Left cardiac atrium (tissue), 4 donors: ENCODE measurements around the gene VTI1B. TPM values are rescaled to one million over a fixed set of nuclear protein-coding genes. Genes with fewer than 3 reads are reported as not detected.
"Not testable (repeated sequence)": the region's sequence is repeated elsewhere in the genome, so short reads cannot be mapped to it uniquely, and the experiment has no call there.

Experiments
- ATAC-seq, 2 donors: fragments of 200-7000 bp; cut with Tn5 transposase; one replicate each; pipeline ENCODE4 v1.9.1; 2020; ENCODE audit warnings: mild to moderate bottlenecking in 2 of 2, moderate library complexity in 2 of 2
- DNase-seq: peaks from one replicate; pipeline ENCODE4 v3.0.0-alpha.2; 2020
- intact Hi-C, 2 donors: fragments of 100-400 bp; cut with DNase I; formaldehyde crosslinking; loops; one replicate each; pipeline versions ENCODE4 v1.14.1 to v1.15.1; 2022 to 2023
- long read RNA-seq: library from polyadenylated mRNA; unstranded; transcript quantifications from one replicate; pipeline ENCODE4 v2.0.0, GENCODE V29; 2021
- total RNA-seq, 2 donors: library from RNA; stranded (reverse); fragmentation: NEBNext Ultra II Directional; extraction: Animal tissue kit (Norgen Biotek cat#: 25700); gene quantifications; one replicate each; pipeline ENCODE4 v1.2.1, GENCODE V29; 2021
- donor health status: DM: no; HTN: yes; CAD: no.
- donor health status: DM: no; HTN: yes; CAD: no; lungs with severe emphysema.
- donor health status: DM: yes; HTN: yes; CAD: no.
- donor health status: Dilated cardiomyopathy.

Gene VTI1B
- 100 to 1,000 TPM; 122 to 139 TPM for total RNA-seq
- long read RNA-seq, full-length matches to known transcripts = 39 of 44 reads
- long read RNA-seq, partial matches to known transcripts = 0 of 44 reads
- long read RNA-seq, other reads (novel, unspliced or antisense) = 5 of 44 reads

GRCh38 chr14:67674480-67675218 is at the start of gene VTI1B:
Gene VTI1B, minus strand, starts transcription at chr14:67674632. Its CDS starts 143 bp downstream, at chr14:67674489.
- intact Hi-C loops = no loop called here
- ATAC-seq = peak; percentile 97 to 98

GRCh38 chr14:67722293-67722692 is 47.9 kb upstream of the VTI1B start:
- DNase-seq (peak; percentile 68), ATAC-seq (peak; percentile 96 to 99)
- intact Hi-C loops = no loop called here

More at GRCh38 chr14:67674480-67675218, at the start of gene VTI1B:
- DNase-seq = peak; percentile 86

- DNase-seq = no peak
- ATAC-seq = no peak
- intact Hi-C loops = no loop called here
Observed at GRCh38 chr14:67721875-67722274, 47.4 kb upstream of the VTI1B start.

- ATAC-seq (no peak), DNase-seq (no peak)
- intact Hi-C loops = no loop called here
Observed at GRCh38 chr14:67719866-67720265, 45.4 kb upstream of the VTI1B start.

GRCh38 chr14:67719385-67719784 is 45.0 kb upstream of the VTI1B start:
- intact Hi-C loops, ATAC-seq: not testable (repeated sequence)

GRCh38 chr14:67718265-67718664 is 43.8 kb upstream of the VTI1B start:
- intact Hi-C loops = no loop called here
- ATAC-seq = no peak
- DNase-seq = no peak

More at GRCh38 chr14:67719385-67719784, 45.0 kb upstream of the VTI1B start:
- not testable (repeated sequence) for DNase-seq

GRCh38 chr14:67717048-67717447 is 42.6 kb upstream of the VTI1B start:
- DNase-seq = no peak
- no peak for ATAC-seq
- intact Hi-C loops = no loop called here

- intact Hi-C loops = no loop called here
- ATAC-seq = no peak
- no peak for DNase-seq
Observed at GRCh38 chr14:67710209-67710608, 35.8 kb upstream of the VTI1B start.

- intact Hi-C loops, DNase-seq, ATAC-seq: not testable (repeated sequence)
Observed at GRCh38 chr14:67709796-67710195, 35.4 kb upstream of the VTI1B start.

GRCh38 chr14:67709346-67709745 is 34.9 kb upstream of the VTI1B start:
- DNase-seq, intact Hi-C loops, ATAC-seq: not testable (repeated sequence)

GRCh38 chr14:67705211-67705610 is 30.8 kb upstream of the VTI1B start:
- DNase-seq (no peak), ATAC-seq (no peak)
- intact Hi-C loops = no loop called here

GRCh38 chr14:67704484-67705089 is 30.2 kb upstream of the VTI1B start:
- no peak for DNase-seq
- intact Hi-C loops = loop anchor here in 1 of 2 donors (1.0 kb wide), 2 partner anchors 86 to 120 kb away; no protein-coding TSS in a partner anchor
- peak; percentile 53 to 83 for ATAC-seq

- no peak for DNase-seq
- intact Hi-C loops = loop anchor here in 1 of 2 donors (1.0 kb wide), 2 partner anchors 86 to 120 kb away; no protein-coding TSS in a partner anchor
- ATAC-seq = no peak
Observed at GRCh38 chr14:67703997-67704396, 29.6 kb upstream of the VTI1B start.

- intact Hi-C loops, DNase-seq, ATAC-seq: not testable (repeated sequence)
Observed at GRCh38 chr14:67701492-67701891, 27.1 kb upstream of the VTI1B start, which contains the start of gene RDH12. Gene RDH12, plus strand, starts transcription at chr14:67701886. Its CDS starts 20,757 bp downstream, at chr14:67722643.

GRCh38 chr14:67698179-67698578 is 23.7 kb upstream of the VTI1B start:
- DNase-seq (no peak), ATAC-seq (no peak)
- intact Hi-C loops = loop anchor here in 1 of 2 donors (10.0 kb wide), 1 partner anchor 83 kb away; the partner anchor contains the start of gene ARG2

GRCh38 chr14:67697006-67697405 is 22.6 kb upstream of the VTI1B start:
- ATAC-seq = no peak
- intact Hi-C loops = loop anchor here in 1 of 2 donors (10.0 kb wide), 1 partner anchor 82 kb away; the partner anchor contains the start of gene ARG2

GRCh38 chr14:67695394-67695949 is 21.0 kb upstream of the VTI1B start, which contains the start of gene RDH11:
Gene RDH11, minus strand, starts transcription at chr14:67695764. Its CDS starts 61 bp downstream, at chr14:67695703.
- peak; percentile 90 for DNase-seq
- intact Hi-C loops = loop anchor here in 1 of 2 donors (10.0 kb wide), 1 partner anchor 81 kb away; the partner anchor contains the start of gene ARG2
- peak; percentile 99 for ATAC-seq

More at GRCh38 chr14:67697006-67697405, 22.6 kb upstream of the VTI1B start:
- no peak for DNase-seq

GRCh38 chr14:67694791-67695393 is 20.5 kb upstream of the VTI1B start:
- intact Hi-C loops = loop anchor here in 1 of 2 donors (10.0 kb wide), 1 partner anchor 80 kb away; the partner anchor contains the start of gene ARG2
- ATAC-seq = peak; percentile 71 to 88
- DNase-seq = peak; percentile 56

- intact Hi-C loops = loop anchor here in 1 of 2 donors (10.0 kb wide), 1 partner anchor 75 kb away; the partner anchor contains the start of gene ARG2
- ATAC-seq = no peak
Observed at GRCh38 chr14:67690011-67690410, 15.6 kb upstream of the VTI1B start.

More at GRCh38 chr14:67690011-67690410, 15.6 kb upstream of the VTI1B start:
- no peak for DNase-seq
